HL-60/S4 (cell line): ENCODE measurements around the gene DGKE.

ENCODE experiments used
- in situ Hi-C: fragments of 300-500 bp; cut with MboI; formaldehyde crosslinking; loops from 2 replicates; pipeline ENCODE4 v1.14.3; 2022; ENCODE audit warnings: low sequenced_read_pairs

Gene DGKE

DNA sequence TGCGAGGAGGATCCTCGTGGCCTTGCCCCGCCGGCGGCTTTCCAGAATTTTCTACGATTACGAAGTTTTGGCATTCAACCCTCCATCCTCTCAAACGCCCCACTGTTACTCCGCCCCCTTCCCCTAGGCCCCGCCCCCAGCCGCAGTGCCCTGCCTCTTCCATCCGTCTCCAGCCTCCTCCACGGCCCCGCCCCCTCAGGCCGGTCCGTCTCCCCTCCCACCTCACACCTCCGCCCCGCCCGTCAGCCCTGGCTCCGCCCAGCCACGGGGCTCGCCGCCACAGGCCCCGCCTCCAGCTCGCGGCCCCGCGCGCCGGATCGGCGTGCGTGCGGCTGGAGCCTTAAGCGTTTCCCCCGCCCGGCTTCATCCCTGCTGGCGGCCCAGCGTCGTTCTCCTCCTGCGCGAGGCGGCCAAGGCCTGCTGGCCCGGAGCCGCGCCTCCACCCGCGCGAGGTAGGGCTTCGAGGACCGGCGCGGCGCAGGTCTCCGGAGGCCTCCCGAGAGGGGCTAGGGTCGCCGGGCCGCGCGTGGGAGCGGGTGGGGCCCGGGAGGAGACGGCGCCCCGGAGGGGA is at the start of gene DGKE, which contains the start of gene C17orf67:
Gene DGKE, plus strand, starts transcription at position 343 of the 571 bp plus-strand sequence. CDS start 645 bp downstream, outside the sequence.
Gene C17orf67, minus strand, starts transcription at position 112 of the 571 bp plus-strand sequence. CDS start 18,110 bp downstream, outside the sequence.
- in situ Hi-C loops: no loop called here

DNA sequence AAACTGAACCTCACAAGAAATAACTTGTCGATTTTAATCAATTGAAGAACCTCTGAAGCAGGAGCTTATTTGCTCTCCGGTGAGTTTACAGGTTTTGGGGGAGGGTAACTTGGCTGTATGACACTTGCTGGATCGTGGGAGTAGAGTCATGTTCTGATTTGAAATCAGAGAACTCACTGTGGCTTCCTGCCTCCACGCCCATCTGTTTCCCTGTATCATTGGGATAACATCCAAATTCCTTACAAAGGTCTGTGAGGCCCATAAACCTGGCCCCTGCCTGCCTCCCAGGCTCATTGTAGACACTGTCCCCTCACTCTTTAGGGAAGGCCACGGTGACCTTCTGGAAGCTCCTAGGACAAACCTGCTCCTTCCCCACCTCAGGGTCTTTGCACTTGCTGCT is 48.5 kb upstream of the DGKE start:
- in situ Hi-C loops: no loop called here

DNA sequence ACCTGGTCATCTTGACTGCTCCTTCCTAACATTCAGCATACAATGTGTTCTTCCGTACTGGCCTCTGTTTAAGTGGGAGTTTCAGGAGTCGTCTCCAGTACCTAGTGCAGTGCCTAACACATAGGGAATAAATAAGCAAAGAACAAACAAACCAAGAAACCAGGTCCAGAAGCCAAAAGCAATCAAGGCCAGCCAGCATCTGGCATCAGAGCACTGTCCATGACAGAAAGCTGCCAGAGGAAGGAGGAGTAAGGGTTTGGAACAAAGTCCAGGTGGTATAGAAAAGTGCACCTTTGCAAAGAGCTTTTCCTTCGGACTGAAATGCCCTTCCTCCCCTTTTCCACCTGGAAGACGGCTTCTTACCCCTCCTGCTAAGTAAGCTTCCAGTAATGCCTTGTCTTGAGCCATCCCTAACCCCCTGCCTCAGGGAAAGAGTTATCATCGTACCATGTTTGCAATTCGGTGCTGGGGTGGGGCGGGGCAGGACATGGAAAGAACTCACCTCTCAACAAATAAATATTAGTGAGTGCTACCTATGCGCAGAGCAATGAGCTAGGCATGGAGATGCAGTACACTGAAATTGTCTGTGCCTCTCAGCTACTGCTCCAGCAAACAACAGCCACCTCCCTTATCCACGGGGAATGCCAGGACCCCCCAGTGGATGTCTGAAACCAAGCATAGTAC is 47.8 kb upstream of the DGKE start:
- in situ Hi-C loops: no loop called here

DNA sequence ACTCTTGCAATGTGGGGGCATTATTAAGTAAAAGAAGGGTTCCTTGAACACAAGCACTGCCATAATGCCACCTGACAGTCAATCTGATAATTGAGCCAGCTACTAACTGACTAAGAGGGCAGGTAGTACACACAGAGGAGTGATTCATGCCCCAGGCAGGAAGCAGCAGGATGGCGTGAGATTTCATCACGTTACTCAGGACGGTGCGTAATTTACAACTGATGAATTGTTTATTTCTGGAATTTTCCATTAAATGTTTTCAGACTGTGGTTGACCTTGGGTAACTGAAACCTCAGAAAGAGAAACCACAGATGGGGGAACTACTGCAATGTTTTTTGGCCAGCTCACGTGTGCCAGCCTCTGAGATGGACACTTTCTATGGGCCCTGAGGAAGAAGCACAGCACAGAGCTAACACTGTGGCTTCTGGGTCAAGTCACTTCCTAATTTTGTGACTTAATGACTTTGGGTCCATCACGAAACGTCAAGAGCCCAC is 46.9 kb upstream of the DGKE start:
- in situ Hi-C loops: no loop called here

DNA sequence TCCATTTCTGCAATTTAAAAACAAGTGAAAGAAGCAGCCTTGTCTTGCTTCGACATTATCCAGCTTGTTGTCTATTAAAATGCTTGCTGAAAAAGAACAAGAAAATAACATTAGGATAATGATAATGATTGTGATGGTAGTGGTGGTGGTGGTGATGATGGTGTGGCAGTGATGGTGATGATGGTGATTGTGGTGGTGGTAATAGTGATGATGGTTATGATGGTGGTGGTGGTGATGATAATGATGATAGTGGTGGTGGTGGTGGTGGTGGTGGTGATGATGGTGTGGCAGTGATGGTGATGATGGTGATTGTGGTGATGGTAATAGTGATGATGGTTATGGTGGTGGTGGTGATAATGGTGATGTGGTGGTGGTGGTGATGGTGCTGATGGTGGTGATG is 41.7 kb upstream of the DGKE start:
- in situ Hi-C loops: no loop called here

DNA sequence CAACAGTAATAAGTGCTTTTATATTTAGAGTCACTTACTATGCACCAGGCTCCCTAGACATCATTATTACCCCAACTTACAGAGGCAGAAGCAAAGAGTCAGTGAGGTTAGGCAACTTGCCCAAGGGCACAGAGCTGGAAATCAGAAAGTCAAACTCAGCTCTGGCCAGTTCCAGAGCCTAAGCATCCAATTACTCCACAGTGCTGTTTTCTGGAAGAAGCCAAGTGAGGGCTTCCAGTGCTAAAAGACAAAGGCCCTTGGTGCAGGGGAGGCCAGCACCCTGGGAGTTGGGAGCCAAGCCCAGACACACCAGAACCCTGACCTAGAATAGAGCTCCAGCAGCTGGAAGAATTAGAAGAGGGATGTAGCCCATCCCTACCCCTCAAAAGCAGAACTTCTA is 40.4 kb upstream of the DGKE start:
- in situ Hi-C loops: no loop called here

DNA sequence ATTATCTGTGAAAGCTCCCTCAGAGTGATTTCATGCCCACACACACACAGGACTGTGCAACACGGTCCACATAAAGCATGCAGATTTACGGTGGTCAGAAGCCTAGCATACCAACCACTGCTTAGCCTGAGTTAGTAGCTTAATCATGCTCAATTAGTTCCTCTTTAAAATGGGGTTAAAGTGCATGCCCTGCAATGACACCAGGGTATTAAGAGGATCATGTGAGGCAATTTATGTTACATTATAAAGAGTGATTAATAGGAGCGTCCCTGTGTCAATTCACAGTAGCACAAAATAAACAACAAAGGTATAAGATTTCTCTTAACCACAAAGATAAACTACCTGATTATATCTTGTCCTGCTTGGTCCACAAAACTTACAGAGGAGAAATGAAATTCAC is 40.0 kb upstream of the DGKE start:
- in situ Hi-C loops: no loop called here

DNA sequence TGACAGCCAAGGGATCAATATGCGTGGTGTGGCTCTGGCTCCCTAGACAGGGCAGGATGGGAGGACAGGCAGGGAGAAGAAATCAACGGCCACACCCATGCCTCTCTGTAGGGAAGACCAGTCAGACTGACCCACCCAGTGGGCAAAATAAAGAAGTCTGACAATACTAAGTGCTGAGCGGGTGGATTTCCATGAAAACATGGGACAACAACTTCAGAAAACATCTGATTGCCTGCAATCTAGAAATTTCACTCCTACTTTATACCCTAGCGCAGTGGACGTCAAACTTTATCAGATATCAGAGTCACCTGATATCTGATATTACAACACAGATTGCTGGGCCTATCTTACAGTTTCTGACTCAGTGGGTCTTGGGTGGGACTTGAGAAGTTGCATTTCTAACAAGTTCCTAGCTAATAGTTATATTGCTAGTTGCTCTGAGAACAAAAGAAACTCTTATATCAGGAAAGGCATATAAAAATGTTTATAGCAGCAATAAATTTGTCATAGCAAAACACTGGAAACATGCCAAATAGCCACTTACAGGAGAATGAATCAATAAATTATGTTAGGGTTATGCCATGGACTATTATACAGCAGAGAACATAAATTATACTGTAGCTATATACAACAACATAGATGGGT is 38.6 kb upstream of the DGKE start:
- in situ Hi-C loops: no loop called here

DNA sequence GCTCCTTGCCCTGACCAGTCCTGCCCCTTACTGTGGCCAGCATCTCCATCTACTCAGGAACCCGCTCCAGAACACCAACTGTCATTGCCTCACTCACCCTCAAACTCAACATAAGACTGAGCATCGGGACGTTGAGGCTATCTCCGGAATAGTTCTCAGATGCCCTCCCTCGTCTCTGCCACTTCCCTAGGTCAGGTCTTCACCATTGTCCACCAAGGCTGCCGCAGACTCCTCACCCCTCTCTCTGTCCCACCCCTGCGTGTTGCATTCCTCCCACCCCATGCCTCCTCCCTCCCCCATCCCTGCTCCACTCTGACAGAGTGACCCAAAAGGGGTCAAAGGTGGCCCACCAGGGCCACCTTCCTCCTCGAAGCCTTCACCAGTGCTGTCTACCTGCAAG is 37.4 kb upstream of the DGKE start:
- in situ Hi-C loops: no loop called here

DNA sequence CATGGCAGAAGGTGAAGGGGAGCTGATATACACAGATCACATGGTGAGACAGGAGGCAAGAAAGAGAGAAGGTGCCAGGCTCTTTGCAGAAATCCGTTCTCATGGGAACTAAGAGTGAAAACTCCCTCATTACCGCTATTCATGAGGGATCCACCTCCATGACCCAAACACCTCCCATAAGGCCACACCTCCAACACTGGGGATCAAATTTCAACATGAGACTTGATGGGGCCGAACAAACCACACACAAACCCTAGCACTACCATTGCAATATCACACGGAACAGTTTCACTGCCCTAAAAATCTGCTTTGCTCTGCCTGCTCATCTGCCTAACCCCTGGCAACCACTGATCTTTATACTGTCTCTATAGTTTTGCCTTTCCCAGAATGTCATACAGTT is 35.0 kb upstream of the DGKE start:
- in situ Hi-C loops: no loop called here

DNA sequence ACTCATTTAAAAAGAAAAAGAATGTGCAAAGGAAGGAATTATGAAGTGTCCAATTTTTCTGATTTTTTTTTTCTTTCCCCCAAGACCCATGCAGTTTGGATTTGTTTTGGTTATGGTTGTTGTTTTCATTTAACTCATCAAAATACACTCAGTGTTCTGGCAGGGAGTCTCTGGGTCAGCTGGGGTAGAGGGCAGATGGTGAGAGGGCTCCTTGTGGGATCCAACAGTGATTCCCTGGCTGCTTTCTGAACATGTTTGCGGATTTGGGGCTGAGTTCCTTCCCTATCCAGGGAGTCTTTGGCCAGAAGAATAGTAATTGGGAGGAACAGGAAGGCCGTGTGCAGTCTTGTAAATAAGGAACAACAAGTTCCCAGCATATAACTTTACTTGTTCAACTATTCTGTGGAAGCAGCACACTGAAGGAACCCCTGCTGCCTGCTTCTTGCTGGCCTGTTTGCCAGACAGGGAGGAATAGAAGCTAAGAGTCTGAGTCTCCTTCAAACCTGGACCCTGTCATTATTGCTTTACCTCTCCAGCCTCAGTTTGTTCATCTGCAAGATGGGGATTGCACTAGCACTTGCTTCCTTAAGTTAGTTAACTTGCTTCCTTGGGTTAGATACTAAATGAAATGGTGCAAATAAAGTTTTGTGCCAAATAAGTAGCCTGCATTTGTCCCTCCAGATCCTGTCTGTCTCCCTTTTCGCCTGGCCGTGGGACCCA is 32.3 kb upstream of the DGKE start:
- in situ Hi-C loops: no loop called here

DNA sequence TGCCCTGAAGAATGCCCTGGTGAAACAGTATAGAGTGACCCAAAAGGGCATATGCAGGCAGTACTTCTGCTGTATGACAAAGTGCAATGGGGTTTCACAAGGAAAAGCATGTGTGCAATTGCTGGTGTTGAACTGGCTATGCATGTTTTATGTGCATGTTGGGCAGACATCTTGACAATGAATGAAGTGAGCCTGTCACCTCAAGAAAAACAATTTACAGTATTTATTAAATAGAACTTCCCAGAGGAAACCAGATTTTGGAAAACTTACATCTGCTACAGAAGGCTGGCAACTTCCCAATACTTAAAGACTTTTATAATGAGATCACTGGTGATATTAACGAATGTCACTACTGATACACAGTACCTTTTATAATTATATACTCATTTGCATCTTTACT is 30.9 kb upstream of the DGKE start:
- in situ Hi-C loops: no loop called here

DNA sequence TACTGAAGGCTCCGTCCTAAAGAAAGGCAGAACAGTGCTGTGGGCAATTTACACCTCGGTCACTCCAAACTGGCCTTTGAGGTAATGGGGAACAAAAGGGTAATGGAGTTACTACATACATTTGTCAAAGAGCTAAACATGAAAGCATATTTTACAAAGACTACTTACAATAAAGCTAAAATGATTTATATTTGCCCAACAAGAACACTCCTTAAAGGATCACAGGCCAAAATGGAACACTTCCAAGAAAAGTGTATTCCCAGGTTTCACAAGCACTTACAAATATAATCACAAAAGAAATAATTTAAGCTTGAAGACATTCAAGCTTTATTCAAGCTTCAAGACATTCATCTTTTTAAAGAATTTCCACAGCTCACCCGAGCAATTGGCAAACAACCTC is 29.5 kb upstream of the DGKE start:
- in situ Hi-C loops: no loop called here

DNA sequence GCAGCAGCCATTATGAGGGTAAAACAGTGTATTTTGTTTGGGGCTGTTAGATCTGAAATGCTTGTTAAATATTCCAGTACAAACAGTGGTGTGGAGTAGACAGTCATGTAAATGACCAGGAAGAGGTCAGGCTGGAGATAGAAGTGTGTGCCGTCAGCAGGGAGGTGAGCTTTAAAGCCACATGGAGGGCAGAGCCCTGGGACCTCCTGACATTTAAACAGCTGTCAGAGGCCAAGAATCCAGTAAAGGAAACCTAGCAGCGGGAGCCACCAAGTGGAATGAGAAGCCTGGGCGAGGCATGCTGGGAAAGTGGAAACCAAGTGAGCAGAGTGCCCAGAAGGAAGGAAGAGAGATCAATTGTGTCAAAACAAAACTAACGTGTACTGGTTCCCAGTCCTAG is 27.0 kb upstream of the DGKE start:
- in situ Hi-C loops: no loop called here

DNA sequence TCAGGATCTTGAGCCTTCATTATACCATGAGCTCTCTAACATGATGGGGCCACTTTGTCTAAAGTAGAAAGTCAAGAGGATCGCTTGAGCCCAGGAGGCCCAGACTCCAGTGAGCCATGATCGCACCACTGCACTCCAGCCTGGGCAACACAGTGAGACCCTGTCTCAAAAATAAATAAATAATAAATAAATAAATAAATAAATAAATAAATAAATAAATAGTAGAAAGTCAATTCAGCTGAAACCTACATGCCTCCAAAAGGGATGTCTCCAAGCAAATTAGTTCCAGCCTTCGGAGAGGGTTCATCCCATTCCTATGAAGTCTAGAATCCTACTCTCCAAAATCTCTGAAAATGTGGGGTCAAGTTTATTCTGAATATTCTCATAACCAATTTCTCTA is 26.2 kb upstream of the DGKE start:
- in situ Hi-C loops: no loop called here

DNA sequence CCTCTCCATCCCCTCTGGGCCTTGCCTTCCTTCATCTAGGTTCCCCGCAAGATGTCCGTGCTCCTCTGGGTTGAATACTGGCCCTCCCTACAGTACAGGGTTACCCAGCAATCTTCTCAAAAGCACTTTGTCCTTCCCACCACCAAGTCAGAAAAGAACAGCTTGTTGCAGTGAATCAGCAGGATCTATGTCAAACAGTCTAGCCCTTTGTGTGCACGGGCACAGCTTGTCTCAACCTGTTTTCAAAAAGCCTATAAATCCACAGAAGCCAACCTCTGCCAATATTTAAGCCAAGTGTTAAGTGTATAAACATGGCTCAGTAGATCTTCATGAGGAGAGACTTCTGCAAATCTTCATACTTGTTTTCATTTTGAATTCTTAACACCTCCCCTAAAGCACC is 25.4 kb upstream of the DGKE start:
- in situ Hi-C loops: no loop called here

DNA sequence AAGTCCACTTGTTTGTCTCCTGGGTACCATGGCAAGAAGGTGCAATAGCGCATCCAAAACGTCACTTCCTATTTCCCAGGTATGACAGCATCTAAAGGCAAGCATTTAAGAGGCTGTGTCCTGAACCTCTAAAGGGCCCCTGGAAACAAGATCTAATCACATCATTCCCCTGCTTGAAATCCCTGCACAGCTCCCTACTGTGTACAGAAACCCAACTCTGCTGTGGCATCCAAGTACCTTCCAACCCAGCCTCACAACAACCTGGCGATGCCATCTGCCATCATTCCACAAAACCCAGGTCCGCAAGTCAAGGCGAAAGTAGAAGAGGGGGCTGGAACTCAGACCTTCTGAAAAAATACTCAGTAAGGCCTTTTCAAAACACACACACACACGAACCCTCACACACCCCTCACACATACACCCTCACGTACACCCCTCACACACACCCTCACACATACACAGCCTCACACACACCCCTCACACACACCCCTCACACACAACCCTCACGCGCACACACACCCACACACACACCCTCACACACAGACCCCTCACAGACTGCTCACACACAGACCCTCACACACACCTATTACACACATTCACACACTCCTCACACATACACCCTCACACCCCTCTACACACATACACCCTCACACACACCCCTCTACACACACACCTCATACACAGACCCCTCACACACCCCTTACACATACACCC is 24.7 kb upstream of the DGKE start:
- in situ Hi-C loops: no loop called here

DNA sequence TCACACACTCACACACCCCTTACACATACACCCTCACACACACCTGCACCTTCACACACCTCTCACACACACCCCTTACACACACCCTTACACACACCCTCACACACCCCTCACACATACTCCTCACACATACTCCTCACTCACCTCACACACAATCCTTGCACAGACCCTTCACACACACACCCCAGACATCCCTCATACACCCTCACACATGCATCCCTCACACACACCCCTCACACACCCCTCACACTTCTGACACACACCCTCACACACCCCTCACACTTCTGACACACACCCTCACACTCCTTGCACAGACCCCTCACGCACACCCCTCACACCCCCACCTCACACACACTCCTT is 24.2 kb upstream of the DGKE start:
- in situ Hi-C loops: loop anchor here (10.0 kb wide), 1 partner anchor 125 kb away; no protein-coding TSS in a partner anchor

DNA sequence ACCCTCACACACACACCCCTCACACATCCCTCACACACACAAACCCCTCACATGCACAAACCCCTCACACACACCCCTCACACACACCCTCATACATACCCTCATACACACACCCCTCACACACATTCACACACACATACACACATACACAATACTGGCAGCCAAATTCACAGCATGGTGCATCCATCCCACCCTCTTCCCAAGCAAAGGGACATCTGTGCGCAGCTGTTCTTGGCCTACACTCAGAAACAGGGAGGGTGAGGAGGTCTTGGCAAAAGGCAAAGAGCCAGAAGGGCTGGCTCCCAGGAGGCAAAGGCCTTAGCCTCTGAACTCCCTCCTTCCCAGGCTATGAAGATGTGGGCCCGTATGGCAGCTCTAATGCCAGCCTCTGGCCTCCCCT is 23.6 kb upstream of the DGKE start:
- in situ Hi-C loops: loop anchor here (10.0 kb wide), 1 partner anchor 124 kb away; no protein-coding TSS in a partner anchor

DNA sequence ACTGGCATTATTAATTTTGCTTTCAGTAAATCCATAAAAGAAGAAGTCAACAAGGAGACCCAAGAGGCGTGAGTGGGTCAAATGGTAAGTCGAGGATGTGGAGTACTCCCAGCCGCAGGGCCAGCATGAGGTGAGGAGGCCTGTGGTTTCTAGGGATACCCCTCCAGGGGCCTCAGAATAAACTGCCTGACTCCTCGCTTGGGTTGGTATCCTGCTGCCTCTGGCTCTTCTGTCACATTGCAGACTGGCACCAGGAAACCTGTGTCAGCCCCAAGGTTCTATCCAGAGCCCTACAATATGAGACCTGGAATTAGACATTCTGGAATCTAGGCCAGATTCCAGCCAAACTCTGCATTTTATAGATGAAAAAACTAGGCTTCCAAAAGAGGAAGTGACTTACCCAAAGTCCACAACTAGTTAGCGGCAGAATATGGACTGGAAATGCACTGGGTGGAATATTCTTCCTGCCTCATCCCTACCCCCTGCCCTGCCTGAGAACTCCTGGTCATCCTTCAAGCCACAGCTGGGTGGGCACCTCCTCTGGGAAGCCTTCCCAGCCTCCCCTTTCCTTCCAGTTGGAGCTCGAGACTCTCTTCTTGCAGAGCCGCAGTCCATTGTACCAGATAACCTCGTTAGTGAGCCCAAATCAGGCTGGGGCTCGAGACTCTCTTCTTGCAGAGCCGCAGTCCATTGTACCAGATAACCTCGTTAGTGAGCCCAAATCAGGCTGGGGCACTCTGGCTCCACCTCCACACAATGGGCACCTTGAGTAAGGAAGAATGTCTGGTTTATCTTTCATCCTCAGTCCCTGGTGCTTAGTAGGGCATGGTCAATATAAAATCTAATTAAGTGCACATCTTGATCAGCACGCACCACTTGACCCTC is 22.8 kb upstream of the DGKE start:
- in situ Hi-C loops: loop anchor here (10.0 kb wide), 1 partner anchor 124 kb away; no protein-coding TSS in a partner anchor
